SK-MEL-5 (cell line): Measurements from ENCODE around the gene THAP7. TPM values are rescaled to one million over a fixed set of nuclear protein-coding genes. Genes with fewer than 3 reads are reported as not detected.
A peak's percentile ranks its signal among the peaks of the same experiment; 100 is the strongest.

Source experiments
- DNase-seq: peaks from one replicate; pipeline ENCODE4 v3.0.0-alpha.2; 2016; ENCODE audit warnings: low read depth, low spot score
- in situ Hi-C: cut with HindIII; loops from 2 replicates; pipeline ENCODE4 v1.10.0; 2016; ENCODE audit warnings: low sequenced_read_pairs, high pct_unique_total_duplicates, low pct_unique_long_range_greater_than_20kb
- total RNA-seq: library from RNA; depleted of rRNA; stranded (reverse); fragments of >200 nt; shearing (Covaris generic); gene quantifications from 2 replicates; pipeline ENCODE4 v1.2.3, GENCODE V29; 2014

Gene THAP7
- total RNA-seq, 1 experiment from 2014 or later: 55.3 TPM

GRCh38 chr22:21032868-21033688 is 31.2 kb upstream of the THAP7 start:
- in situ Hi-C loops: no loop called here
- peak; percentile 70 for DNase-seq

- in situ Hi-C loops: no loop called here
- DNase-seq: no peak
Observed at GRCh38 chr22:21032037-21032867, 30.3 kb upstream of the THAP7 start, which contains the start of gene SLC7A4. TSS of gene SLC7A4 (minus strand) at chr22:21032561. CDS start at chr22:21031812, 749 bp downstream.

- in situ Hi-C loops: no loop called here
- DNase-seq: no peak
Observed at GRCh38 chr22:21031545-21032036, 29.7 kb upstream of the THAP7 start.

GRCh38 chr22:21030621-21031544 is 29.0 kb upstream of the THAP7 start:
- in situ Hi-C loops: no loop called here

GRCh38 chr22:21030032-21030431 is 28.1 kb upstream of the THAP7 start:
- DNase-seq: no peak
- in situ Hi-C loops: no loop called here

More at GRCh38 chr22:21030621-21031544, 29.0 kb upstream of the THAP7 start:
- no peak for DNase-seq

DNA sequence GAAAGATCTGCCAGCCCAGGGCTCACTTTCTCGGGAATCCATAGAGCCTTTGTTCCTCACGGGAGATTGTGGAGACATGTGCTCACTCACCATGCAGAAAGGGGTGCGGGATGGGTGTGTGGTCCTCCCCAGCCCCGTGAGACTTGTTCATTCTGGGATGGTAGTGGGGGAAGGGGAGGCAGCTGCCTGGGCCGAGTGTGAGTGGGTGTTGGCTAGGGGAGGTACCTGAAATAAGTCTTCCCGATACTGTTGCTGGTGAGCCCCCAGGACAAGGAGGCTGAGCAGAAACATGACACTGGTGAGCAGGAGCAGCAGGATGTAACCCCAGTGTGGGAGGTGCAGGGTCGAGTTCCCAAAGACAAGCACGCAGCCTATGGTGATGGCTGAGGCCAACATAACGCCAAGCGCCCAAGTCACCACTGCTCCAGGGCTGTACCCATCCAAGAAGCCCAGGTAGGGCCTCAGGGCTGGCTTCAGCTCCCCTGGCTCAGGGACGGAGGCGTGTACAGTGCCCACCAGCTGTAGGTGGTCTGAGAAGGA is 27.6 kb upstream of the THAP7 start:
- no peak for DNase-seq
- in situ Hi-C loops: no loop called here

DNA sequence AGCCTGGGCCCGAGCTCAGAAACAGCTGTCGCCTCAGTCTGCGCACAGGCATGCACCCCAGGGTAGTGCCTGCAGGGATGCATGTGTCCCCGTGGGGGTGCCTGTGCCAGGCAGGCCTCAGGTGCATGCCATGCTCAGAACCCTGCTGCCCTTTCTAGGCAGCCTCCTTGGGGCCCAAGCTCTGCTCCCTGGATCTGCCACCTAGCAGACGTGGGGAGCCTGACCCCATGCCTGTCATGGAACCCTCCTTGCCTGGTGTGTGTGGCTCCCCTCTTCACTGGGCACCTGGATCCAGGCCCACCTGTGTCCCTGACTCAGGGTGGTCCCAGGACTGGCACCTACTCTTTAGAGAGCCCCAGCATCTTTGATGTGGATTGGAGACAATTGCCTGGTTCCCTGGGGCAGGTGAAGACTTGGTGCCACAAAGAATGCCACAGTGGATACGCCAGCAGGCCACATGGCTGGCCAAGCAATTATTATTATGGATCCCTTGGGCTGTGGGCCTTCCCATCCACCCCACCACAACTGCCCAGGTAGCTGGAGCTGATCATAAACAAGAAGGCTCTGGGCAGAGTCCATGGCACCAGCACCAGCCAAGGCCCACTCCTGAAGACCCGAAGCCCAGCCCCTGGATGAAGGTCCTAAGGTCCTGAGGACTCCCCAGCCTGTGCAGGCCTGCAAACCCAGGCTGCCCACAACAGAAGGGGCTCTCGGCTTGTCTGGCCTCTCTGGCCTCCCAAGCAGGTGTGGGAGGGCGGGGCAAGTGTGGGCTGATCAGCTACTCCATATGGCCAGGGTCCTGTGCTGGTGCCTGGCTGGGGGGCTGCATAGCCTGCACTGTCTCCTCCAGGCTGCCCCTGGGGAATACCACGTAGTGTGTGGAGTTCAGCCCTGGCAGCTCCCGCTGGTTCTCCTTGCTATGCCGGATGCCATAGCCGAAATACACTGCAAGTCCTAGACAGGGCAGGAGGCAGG is 26.6 kb upstream of the THAP7 start:
- in situ Hi-C loops: no loop called here
- DNase-seq: no peak

DNA sequence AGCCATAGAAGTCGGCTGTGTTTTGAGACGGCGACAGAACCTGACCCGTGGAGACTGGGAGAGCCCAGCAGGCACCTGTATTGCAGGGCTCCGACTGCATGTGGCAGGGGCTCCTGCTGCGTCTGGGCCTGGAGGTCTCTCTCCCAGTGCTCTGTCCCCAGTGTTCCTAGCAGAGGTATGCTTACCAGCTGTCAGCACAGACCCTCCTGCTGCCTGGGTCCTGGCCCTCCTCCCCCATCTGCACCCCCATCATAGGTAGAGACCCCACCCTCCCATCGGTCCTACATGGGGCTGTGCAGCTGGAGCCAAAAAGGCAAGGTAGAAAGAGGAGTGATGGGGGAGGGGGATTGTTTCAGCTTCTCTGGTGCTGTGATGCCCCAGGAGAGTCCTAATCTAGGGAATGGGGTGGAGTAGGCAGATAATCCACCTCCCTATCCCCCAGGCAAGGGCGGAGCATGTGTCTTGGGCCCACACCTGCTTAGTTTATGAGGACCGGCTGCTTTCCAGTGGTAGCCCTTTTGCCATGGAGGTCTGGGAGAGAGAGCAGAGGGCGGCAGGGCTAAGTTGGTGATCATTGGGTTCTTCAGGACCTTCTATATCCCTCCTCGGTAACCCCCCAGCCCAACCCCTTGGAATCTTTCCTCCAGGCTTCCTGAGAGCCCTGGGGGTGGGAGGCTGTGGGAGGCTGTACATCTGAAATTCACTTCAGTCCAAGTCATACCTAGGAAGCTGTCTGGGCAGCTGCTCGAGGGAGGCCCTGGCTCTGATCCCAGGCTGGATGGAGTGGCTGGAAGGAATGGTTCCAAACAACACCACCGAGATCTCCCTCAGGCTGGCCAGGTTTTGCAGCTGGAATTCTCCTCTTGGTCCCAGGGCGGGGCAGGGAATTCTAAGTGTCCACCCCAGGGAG is 25.1 kb upstream of the THAP7 start:
- DNase-seq: no peak
- in situ Hi-C loops: no loop called here

GRCh38 chr22:21025763-21026755 is 24.1 kb upstream of the THAP7 start:
- in situ Hi-C loops: no loop called here

DNA sequence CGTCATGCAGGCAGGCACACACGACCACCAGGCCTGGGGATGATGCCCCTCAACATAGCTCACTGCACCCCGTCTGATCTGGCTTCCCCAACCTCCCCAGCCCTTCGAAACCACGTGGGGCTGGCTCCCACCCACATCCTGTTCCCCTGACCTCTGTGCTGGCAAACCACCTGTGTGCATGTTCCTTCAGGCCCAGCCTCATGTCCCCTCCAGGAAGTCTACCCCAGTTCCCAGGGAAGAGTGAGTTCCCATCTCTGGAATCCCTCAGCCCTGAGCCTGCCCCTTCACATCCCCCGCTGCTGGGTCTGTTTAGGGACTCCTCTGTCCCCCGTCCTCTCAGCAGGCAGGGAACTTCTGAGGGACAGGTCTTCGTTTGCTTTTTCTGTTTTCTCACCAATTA is 23.3 kb upstream of the THAP7 start:
- no peak for DNase-seq
- in situ Hi-C loops: no loop called here

More at GRCh38 chr22:21025763-21026755, 24.1 kb upstream of the THAP7 start:
- DNase-seq: no peak

DNA sequence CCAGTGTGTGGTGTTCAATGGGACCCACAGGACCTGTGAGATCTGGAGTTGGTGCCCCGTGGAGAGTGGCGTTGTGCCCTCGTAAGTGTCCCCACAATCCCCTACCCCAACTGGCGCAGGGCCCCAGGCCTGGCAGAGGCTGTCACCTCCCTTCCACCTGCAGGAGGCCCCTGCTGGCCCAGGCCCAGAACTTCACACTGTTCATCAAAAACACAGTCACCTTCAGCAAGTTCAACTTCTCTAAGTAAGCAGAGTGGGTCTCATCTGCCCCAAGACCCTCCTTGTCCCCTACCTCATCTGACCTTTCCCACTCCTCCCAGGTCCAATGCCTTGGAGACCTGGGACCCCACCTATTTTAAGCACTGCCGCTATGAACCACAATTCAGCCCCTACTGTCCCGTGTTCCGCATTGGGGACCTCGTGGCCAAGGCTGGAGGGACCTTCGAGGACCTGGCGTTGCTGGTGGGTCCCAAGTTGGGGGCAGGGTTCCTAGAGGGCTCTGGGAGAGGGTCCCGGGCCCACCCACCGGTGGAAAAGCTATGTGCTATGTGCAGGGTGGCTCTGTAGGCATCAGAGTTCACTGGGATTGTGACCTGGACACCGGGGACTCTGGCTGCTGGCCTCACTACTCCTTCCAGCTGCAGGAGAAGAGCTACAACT is 21.2 kb upstream of the THAP7 start:
- DNase-seq: no peak
- in situ Hi-C loops: no loop called here

DNA sequence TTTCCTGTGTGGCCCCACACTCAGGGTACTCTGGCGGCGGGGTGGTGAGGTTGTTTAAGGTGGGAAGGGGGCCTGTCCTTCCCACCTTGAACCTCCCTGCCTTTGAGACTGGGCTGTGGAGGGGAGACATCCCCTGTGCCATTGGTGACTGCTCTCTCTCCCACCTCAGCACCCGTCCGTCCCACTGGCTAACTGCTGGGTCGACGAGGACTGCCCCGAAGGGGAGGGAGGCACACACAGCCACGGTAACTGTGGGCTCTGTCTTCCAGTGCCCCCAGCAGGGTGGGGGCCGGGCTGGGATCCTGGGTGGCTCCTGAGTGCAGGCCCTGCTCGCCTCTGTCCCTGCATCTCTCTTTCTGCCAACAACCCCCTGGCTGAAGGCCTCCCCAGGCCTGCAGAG is 20.6 kb upstream of the THAP7 start:
- no peak for DNase-seq
- in situ Hi-C loops: no loop called here

DNA sequence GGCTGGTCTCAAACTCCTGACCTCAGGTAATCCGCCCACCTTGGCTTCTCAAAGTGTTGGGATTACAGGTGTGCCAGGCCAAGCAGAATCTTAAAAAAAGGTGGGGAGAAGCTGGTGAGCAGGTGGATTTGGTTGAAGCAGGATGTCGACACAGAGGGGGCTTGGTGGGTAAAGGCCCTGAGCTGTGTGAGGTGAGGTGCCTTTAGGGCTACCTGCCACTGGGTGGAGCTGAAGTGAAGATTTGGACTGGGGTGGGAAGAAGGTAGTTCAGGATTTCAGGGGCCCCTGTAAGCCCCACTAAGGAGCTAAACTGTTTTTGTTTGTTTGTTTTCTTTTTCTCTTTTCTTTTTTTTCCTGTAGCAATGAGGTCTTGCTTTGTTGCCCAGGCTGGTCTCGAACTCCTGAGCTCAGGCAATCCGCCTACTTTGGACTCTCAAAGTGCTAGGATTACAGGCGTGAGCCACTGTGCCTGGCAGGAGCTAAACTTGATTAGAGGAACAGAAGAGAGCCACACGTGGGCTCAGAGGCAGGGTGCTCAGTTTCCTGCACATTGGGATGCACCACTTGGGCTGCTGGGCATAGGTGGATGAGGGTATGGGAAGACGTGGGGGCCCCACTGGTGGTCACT is 19.0 kb upstream of the THAP7 start:
- in situ Hi-C loops: no loop called here
- peak; percentile 51 for DNase-seq
